ENCODE measurements around the gene PPP2R5A.

- TF ChIP-seq CTCF (IDR thresholded peaks at IDR 0.05; ENCODE audit: insufficient read depth, low read length), result no peak
- no peak for TF ChIP-seq POLR2AphosphoS5 (IDR thresholded peaks at IDR 0.05; ENCODE audit: low read depth)
- TF ChIP-seq GABPA (IDR thresholded peaks at IDR 0.05; ENCODE audit: low read depth), result no peak
- no peak for TF ChIP-seq SPI1 (IDR thresholded peaks at IDR 0.05; ENCODE audit: borderline replicate concordance, low read depth)
Observed at GRCh38 chr1:212294983-212295382, 9.8 kb downstream of the PPP2R5A start.

Data from HL-60 (cell line).